Gastrocnemius medialis (tissue), 4 donors: ENCODE data around the gene PPEF1.

Source experiments
- POLR2A ChIP-seq, 2 donors: fragments of 450-650 bp; IDR thresholded peaks; one replicate each; pipeline ENCODE4 v1.6.1; 2017; ENCODE audit warnings: antibody characterized with exemption in 2 of 2, mild to moderate bottlenecking in 2 of 2, moderate library complexity in 2 of 2
- TF ChIP-seq, protein P1 (sequence below), 5 experiments: fragments of 450-650 bp in 3 of 5; fragments of 200-600 bp in 2 of 5; sonication (generic) in 2 of 5; IDR thresholded peaks in 4 of 5; conservative IDR thresholded peaks in 1 of 5; 1 replicate in 4 of 5; 2 replicates in 1 of 5; pipeline ENCODE4 v1.5.1; 2016 to 2019; ENCODE audit warnings: antibody characterized with exemption in 5 of 5, mild to moderate bottlenecking in 3 of 5, moderate library complexity in 3 of 5

DNA sequence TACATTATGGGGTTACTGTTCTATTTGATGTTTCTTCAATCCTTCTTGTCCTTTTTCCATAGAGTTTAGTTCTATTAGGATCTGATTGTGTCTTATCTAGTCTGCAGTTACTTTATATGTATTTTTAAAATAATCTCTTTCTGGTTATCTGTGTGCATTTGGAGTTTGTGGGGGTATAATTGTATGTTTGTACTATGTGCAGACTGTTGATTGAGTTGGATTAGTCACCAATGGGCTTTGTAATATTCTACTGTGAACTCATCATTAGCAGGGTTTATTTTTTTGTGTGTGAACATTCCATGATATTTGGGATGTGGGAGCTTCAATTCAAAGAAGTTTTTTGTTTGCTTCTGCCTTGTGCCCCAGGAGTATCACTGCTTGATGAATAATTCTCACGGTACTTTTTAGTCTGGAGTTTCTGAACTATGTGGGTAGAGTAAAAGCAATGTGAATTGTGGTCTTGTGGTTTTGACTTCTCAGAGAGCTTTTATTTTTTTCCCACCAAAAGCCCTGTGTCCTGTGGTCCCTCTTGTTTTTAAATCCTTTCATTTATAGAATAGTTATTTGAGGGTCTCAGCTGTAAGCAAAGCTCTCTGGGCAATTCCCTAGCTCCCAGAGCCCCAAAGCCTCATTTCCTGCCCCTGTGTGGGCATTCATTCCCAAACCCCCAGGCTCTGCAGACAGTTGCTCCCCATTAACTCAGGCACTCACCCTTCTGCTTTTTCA lies 148.6 kb downstream of the PPEF1 start:
- TF ChIP-seq POLR2A (IDR thresholded peaks at IDR 0.05): no peak
- TF ChIP-seq, protein P1, sequence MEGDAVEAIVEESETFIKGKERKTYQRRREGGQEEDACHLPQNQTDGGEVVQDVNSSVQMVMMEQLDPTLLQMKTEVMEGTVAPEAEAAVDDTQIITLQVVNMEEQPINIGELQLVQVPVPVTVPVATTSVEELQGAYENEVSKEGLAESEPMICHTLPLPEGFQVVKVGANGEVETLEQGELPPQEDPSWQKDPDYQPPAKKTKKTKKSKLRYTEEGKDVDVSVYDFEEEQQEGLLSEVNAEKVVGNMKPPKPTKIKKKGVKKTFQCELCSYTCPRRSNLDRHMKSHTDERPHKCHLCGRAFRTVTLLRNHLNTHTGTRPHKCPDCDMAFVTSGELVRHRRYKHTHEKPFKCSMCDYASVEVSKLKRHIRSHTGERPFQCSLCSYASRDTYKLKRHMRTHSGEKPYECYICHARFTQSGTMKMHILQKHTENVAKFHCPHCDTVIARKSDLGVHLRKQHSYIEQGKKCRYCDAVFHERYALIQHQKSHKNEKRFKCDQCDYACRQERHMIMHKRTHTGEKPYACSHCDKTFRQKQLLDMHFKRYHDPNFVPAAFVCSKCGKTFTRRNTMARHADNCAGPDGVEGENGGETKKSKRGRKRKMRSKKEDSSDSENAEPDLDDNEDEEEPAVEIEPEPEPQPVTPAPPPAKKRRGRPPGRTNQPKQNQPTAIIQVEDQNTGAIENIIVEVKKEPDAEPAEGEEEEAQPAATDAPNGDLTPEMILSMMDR (IDR thresholded peaks at IDR 0.05 in 4 of 5, conservative IDR thresholded peaks at IDR 0.05 in 1 of 5): no peak
